ENCODE measurements around the gene IFNL2.

DNA sequence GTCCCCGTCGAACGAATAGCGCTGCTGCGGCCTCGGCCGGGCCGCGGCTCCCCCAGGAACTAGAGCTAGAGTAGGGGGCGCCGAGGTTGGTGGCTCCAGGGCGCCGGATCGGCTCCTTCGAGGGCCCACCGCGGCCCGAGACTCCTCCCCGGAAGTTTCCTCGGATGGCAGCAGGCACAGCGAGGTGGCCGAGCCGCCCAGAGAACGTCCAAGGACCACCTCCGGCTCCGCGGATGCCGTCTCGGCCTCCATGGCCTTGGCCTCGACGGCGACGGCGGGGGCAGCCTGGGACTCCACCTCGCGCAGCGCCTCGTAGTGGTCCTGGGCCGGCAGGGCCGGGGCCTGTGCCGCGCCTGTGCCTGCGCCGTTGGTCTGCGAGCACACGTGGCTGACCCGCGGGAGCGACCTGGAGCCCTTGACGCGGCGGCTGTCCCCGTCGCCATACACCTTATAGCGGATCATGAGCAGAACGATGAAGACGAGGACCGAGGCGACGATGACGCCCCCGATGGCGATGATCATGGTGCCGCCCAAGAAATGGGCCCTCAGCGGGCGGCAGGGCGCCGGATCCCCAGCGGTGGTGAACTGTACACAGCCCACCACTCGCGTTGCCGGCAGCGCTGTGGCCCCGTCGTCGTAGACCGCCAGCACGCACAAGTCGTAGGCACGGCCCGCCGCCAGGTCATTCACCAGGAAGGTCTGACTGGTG is 39.8 kb downstream of the IFNL2 start:
- TF ChIP-seq, protein P1, sequence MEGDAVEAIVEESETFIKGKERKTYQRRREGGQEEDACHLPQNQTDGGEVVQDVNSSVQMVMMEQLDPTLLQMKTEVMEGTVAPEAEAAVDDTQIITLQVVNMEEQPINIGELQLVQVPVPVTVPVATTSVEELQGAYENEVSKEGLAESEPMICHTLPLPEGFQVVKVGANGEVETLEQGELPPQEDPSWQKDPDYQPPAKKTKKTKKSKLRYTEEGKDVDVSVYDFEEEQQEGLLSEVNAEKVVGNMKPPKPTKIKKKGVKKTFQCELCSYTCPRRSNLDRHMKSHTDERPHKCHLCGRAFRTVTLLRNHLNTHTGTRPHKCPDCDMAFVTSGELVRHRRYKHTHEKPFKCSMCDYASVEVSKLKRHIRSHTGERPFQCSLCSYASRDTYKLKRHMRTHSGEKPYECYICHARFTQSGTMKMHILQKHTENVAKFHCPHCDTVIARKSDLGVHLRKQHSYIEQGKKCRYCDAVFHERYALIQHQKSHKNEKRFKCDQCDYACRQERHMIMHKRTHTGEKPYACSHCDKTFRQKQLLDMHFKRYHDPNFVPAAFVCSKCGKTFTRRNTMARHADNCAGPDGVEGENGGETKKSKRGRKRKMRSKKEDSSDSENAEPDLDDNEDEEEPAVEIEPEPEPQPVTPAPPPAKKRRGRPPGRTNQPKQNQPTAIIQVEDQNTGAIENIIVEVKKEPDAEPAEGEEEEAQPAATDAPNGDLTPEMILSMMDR (conservative IDR thresholded peaks at IDR 0.05; ENCODE audit: low read depth, low read length), result no peak
- no peak for TF ChIP-seq RAD21 (IDR thresholded peaks at IDR 0.05; ENCODE audit: low read length)
- TF ChIP-seq POLR2A (IDR thresholded peaks at IDR 0.05; ENCODE audit: low read depth, low read length), result no peak
